GM19467 (cell line): ENCODE results near the gene IFNL1.
"Not testable (repeated sequence)": the region's sequence is repeated elsewhere in the genome, so short reads cannot be mapped to it uniquely, and the experiment has no call there.

Source experiments
- ATAC-seq: cut with Tn5 transposase; IDR thresholded peaks from one replicate; pipeline ENCODE4 v1.9.1; 2021; ENCODE audit warnings: mild to moderate bottlenecking, moderate library complexity; ENCODE audit not compliant: unreplicated experiment

IFNL1 gene

GRCh38 chr19:39328046-39328705 lies 32.0 kb downstream of the IFNL1 start:
- ATAC-seq: no peak

DNA sequence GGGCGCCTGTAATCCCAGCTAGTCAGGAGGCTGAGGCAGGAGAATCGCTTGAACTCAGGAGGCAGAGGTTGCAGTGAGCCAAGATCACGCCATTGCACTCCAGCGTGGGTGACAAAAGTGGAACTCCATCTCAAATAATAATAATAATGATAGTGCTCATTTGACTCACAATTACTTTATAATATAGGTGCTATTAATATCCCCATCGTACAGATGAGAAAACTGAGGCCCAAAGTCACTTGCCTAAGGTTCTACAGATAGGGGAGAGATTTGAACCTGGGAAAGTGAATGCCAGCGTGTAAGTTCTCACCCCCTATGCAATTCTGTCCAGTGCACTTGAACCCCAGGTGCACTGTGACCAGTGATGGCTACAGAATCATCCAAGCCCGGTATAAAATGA lies 33.7 kb downstream of the IFNL1 start:
- no peak for ATAC-seq

DNA sequence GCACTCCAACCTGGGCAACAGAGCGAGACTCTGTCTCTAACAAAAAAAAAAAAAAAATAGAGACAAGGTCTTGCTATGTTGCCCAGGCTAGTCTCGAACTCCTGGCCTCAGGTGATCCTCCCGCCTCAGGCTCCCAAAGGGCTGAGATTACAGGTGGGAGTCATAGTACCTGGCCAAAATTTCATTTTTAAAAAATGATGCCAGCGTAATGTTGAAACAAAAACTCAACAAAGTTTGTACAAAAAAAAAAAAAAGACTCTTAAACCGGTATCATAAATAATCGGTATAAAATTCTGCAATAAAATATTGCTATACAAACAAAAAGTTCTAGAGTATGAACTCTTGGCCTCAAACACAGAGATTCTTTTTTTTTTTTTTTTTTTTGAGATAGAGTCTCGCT lies 36.1 kb downstream of the IFNL1 start:
- ATAC-seq: no peak

DNA sequence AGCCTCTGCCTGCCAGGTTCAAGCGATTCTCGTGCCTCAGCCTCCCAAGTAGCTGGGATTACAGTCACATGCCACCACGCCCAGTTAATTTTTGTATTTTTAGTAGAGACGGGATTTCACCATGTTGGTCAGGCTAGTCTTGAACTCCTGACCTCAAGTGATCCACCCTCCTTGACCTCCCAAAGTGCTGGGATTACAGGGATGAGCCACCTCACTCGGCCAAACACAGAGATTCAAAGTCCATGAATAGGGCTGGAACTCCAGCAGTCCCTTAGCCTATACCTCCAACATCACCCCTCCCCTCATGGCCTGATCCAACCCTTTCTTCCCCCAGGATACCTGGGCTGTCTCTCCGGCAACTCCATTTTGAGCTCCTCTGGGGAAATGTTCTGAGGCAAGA lies 36.5 kb downstream of the IFNL1 start:
- not testable (repeated sequence) for ATAC-seq

- ATAC-seq: no peak
These were observed 37.3 kb downstream of the IFNL1 start for GRCh38 chr19:39333507-39333906.

DNA sequence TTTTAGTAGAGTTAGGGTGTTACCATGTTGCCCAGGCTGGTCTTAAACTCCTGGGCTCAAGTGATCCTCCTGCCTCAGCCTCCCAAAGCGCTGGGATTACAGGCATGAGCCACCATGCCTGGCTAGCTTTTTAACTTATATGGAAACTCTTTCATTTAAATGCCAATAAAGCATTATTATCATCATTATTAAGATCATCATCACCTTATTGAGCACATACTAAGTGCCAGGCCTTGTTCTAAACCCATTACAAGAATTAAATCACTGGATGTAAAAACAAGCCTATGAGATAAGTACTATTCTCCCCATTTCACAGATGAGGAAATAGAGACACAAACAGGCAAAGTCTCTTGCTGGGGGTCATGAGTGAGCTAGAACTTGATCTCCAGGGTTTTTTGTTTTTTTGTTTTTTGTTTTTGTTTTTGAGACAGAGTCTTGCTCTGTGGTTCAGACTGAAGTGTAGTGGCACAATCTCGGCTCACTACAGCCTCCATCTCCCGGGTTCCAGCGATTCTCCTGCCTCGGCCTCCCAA lies 38.3 kb downstream of the IFNL1 start:
- no peak for ATAC-seq

DNA sequence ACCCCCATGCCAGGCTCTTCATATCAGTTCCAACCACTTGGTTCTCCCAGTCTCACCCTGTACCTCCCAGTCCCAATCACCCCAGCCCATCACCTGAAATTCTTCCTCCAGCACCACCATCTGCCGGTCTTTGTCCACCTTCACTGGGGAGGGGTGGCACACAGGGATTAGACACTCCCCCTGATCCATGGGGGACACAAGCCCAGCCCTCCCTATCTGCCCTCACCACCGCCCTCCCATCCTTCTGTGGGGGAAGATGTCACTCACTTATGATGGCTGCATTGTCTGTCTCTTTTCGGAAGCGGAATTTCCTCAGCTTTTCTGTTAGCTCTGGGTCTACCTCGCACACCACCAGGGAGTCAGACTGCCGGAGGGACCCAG lies 39.0 kb downstream of the IFNL1 start:
- no peak for ATAC-seq

- ATAC-seq: no peak
These were observed 40.3 kb downstream of the IFNL1 start for GRCh38 chr19:39336483-39336882.

GRCh38 chr19:39339674-39340073 lies 43.5 kb downstream of the IFNL1 start:
- ATAC-seq: no peak

GRCh38 chr19:39340156-39340555 lies 43.9 kb downstream of the IFNL1 start:
- ATAC-seq: not testable (repeated sequence)

GRCh38 chr19:39341129-39341718 lies 45.0 kb downstream of the IFNL1 start:
- ATAC-seq: no peak

GRCh38 chr19:39341719-39342604 lies 45.8 kb downstream of the IFNL1 start, which contains the start of gene SAMD4B:
TSS of gene SAMD4B (plus strand) at chr19:39342421. CDS start at chr19:39356894, 14,473 bp downstream.
- peak; percentile 84 for ATAC-seq

GRCh38 chr19:39342647-39343305 lies 46.6 kb downstream of the IFNL1 start:
- peak; percentile 3 for ATAC-seq

- no peak for ATAC-seq
These were observed 49.7 kb downstream of the IFNL1 start for GRCh38 chr19:39345956-39346355.

GRCh38 chr19:39347332-39348164 lies 51.3 kb downstream of the IFNL1 start:
- ATAC-seq: no peak
